Right renal cortex interstitium (tissue), 3 donors: ENCODE results near the gene PIEZO2. TPM values are rescaled to one million over a fixed set of nuclear protein-coding genes. Genes with fewer than 3 reads are reported as not detected.

Source experiments
- DNase-seq, 3 donors: peaks; one replicate each; pipeline ENCODE4 v3.0.0-alpha.2; 2013; ENCODE audit warnings: low read depth in 3 of 3, low spot score in 2 of 3
- polyA plus RNA-seq, 3 donors: library from polyadenylated mRNA; unstranded; fragments of 120-200 nt; gene quantifications; one replicate each; pipeline ENCODE4 v1.2.1, GENCODE V29; 2013; ENCODE audit not compliant: insufficient read length in 3 of 3

PIEZO2 gene
- polyA plus RNA-seq, 3 donors, result 16.6 to 17.6 (median 16.9) TPM

DNA sequence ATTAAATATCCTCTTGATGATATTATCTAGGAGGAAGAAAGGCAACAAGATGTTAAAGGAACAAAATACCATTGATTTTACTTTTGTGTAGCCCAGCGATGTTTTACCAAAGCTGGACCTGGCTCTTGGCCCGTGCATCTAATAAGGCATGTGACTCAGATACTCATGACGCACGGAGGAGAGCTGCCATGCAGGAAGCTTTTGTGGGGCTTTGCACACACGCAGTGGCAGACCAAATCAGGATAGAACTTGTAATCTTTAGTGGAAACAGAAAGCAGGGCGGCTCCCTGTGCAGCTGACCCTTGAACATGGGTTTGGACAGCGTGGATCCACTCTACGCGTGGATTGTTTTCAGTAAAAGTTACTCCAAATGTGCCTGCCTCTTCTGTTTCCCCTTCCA, 433.6 kb downstream of the PIEZO2 start:
- no peak for DNase-seq

DNA sequence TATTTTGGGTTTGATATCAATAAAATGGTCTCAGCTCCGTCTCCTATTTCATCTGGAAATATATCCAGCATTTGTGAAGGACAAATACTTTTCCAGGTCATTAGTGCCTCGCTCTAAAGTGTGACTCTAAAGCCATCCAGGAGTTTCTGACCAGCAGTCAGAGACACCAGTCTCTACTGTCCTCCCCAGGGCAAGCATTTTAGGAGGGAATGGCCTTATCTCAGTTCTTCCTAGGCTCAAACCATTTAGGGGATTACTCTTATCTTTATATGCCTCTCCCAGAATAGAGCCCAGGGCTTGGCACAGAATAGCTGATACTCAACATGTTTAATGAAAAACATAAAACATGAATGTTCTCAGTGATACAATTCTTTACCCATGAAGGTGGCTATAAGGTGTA, 436.0 kb downstream of the PIEZO2 start:
- DNase-seq, result no peak

DNA sequence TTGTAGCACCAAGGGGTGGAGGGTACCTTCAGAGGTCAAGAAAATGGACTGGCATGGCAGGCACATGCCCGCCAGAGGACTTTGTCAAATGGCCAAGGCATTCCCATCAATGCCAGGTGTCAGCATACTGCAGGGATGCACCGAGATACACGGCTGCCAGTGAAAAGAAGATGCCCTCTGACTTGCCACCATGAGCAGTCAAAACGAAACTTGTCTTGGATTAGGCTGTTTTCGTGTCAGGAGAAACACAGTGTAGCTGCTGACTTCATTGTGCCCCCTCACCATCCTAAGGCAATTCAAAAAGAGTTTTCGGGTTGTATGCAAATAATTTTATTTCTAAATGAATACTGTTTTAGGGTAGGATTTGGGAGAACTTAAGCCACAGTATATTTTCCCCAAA, 442.1 kb downstream of the PIEZO2 start:
- no peak for DNase-seq

DNA sequence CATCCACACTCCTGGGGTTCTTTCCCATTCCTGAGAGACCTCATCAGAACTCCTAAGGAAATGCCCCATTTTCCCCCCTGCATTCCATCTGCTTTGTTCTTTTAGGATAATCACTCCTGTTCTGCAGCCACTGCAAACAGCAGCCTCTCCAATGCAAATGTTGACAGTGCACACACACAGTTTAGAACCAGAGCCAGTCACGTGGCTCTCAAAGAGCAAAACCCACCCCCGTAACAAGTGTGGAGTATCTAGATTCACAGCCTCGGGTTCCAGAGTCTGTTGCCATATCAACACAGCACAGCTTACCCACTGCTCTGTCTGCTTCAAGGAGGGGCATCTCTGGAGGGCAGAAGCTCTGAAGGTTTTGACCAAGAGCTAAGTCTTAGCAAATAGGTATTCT, 443.6 kb downstream of the PIEZO2 start:
- no peak for DNase-seq

DNA sequence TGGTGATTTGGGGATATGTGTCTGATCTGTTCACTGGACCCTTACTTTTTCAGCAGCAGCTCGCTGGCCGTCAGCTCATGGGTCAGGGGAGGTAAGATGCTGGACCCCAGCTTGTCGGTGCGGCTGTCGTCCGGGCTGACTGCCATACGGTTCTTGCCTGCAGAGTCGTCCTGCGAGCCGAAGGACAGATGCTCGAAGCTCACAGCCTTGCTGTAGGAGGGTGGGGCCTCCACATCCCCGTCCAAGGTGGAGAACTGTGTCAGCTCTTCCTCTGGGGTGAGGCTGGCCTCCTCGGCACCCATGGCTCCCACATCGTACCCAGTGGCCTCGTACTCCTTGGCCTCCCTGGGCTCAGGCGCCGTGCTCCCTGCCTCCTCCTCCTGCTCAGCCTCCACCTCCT, 444.1 kb downstream of the PIEZO2 start:
- no peak for DNase-seq

DNA sequence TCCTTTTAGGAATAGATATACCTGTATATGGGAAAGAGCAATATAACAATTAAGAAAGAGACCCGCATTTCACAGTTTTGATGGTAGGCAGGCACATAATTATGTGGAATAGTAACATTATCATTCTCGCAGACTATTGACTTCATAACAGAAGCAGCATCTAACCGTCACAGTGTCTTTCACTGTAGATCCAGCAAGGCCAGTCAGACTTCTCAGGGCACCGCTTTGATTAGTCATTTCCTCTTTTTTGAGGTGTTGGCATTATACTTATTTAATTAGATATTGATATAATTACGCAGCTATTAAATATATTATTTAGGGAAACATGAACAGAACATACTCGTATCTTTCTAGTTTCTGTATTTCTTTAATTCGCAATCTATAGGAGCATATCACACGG, 447.2 kb downstream of the PIEZO2 start:
- DNase-seq, result no peak

DNA sequence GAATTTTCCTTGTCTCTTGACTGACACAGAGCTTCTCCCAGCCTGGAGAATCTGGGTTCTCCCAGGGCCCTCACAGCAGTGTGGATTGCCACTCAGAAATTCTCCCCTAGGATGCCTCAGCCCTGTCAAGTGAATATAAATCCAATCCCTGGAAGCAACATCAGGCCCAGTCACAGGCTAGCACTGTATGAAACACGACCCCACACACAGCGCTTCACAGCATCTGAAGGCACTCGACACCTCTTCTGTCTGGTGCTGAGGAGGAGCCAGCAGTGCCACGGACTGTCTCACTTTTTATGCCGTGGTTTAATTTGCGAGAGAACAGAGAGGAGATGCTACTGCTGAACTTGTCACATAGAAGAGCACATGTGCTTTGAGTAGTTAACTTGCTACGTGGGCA, 459.0 kb downstream of the PIEZO2 start:
- no peak for DNase-seq

DNA sequence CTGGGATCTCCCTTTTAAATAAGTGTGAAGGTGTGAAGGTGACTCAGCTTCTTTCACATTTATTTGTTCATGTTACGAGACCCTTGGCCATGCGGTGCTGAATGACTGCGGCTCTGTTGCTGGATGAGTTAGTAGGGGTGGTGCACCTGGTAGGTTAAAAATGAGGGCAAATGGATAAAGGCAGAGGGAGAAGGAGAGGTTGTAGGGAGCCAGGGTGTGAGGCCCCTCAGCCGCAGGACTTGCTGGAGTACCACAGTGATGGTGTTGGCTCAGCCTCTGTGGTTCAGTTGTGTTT, 459.4 kb downstream of the PIEZO2 start:
- no peak for DNase-seq

DNA sequence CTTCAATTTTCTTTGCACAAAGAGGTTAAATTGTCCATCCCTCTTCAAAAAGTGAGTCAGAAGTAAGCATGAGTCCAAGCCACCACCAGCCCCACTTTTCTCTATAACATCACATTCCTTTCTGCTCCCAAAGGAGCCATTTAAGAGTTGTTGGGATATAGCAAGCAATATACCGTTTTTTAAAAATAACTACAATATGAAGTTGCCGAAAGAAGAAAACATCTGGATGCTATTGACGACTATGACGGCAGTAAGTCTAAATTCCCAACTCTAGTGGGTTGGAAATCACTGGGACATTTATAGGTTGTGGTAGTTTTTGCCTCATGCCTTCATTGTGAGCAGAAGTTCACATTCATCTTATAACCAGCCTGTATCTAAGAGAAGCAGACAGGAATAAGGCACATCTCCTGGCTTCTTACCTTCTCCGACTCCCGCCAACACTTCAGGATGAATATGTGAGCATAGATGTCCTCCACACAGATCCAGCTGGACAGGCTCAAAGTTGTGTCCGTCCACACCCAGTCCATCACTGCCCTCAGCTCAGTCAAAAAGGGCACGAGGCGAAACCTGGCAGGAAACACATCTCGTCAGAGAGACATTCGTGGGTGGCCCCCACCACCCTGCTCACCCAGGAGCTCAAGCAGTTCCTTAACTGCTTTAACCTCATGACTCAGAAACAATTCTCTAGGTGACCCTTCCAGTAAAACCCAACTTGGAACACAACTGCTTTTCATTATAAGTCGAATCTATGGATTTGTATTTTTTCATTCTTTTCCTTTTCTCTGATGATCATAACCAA, 459.9 kb downstream of the PIEZO2 start:
- no peak for DNase-seq

DNA sequence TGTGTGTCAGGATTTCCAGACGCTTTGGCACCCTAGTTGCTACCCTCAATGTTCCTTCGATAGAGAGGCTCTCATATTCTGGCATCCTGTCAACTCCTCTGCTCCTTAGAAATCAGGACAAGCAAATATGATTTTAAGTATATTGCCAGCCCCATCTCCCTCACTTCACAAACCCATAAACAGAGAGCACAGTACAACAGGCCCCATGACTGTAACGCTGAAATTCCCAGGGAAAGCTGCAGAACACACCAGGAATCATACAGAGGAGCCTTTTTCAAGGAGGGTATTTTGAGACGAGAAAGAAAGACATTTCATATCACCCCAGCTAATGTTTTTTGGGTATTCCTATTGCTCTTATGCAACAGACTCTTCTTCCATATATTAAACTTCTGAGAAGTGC, 460.6 kb downstream of the PIEZO2 start:
- DNase-seq, result no peak

DNA sequence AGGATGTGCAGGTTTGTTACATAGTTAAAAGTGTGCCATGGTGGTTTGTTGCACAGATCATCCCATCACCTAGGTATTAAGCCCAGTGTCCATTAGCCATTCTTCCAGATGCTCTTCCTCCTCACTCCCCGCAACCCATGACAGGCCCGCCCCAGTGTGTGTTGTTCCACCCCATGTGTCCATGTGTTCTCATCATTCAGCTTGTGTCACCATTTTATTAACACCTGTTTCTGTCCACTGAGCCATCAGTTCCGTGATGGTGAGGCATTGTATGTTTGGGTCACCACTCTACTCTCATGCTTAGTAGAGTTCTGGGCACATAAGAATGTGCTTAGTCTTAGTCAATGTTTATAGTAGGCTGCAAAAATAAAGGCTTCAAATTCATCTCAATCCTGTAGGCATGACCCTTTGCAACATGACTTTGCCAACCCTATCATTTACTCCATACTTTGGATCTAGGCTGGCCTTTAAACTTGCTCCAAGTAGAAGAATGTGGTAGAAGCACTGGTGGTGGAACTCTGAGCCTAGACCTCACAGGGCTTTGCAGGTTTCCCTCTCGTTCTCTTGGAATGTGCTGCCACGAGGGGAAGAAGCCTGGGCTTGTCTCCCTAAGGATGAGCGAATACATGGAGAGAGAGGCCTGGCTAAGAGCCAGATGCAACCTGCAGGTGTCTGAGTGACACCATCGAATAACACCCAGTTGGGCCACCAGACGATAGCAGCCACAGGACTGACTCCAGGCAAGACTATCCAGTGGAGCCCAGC, 462.0 kb downstream of the PIEZO2 start:
- DNase-seq, result no peak

DNA sequence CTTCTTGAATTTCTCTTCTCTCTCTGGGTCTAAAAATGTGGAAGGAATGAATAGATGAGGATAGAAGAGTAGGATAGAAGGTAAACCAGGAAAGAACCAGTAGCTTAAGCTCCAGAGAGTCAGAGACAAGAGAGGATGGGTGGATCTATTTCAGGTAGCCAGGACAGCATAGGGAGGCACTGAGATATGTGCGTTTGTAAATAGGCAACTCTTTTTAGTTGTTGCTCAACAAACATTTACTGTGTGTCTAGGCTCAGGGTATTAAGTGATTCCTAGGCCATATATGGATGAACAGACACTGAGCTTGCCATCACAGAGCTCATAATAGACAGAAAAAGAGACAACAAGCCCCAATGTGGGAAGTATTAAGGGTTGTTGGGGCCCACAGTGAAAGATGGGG, 463.1 kb downstream of the PIEZO2 start:
- DNase-seq, result no peak

DNA sequence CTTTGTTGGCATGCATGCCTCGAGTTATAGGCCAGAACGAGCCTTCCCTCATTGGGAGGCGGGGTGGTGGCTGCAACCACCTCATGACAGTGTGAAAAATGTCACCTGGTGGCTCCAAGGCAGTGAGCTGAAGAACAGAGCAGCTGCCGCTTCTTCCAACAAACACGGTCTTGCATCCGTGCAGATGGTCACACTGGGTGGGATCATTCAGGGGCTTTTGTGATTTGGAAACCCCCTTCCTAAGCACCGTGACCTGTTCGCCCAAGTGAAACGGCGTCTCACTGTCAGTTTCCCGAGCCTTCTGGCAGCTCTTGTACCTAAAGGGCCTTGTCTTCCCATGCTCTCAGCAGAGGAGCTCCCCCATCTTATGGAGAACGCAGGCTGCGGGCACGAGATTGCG, 463.9 kb downstream of the PIEZO2 start:
- DNase-seq, result no peak

DNA sequence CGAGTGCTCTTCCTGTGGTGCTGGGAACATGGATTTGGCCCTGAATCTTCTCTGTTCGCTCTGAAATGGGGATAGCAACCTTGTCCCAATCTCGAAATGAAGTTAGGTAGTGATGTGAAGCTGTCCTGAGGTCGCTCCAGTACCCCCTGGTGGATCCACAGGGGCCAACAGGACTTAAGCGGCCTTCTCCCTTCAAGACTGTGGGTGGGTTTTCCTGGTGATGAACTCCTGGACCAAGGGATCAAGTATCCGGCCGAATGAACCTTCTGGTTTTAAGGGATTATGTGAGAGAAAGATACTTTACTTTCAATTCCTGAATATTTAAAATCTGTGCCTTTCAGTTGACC, 467.0 kb downstream of the PIEZO2 start:
- no peak for DNase-seq

DNA sequence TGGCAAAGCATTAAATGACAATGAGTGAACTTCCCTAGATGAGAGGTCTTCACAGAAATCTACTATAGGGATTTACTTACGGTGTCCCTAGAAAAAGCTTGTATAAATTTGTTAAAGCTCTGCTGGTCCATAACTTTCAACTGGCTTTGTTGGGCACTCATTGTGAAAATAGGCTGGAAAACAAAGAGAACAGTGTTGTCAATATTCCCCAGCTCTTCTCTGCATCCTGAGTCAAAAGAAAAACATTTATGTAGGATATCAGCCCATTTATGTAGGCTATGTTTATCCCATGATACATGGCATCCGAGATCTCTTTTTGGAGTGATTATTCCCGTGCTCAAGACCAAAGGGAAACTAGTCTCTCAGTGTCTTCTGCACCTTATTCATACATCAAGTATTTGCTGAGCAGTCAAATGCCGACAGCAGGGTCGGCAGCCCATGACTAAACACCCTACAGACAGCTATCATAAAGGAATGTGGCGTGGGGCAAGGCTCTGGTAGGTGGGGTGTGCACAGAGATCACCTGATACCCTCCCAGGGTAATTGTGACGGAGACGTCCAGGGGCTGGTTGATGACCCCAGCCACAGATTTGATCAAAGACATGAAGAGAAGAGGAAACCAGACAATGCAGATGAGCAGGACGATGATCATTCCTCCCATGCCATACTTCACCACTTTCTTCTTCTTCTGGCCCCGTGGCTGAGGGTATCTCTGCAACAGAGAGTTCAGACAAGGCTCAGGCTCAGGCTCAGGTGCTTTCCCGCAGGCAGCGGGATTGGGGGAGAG, 467.6 kb downstream of the PIEZO2 start:
- DNase-seq, result no peak

DNA sequence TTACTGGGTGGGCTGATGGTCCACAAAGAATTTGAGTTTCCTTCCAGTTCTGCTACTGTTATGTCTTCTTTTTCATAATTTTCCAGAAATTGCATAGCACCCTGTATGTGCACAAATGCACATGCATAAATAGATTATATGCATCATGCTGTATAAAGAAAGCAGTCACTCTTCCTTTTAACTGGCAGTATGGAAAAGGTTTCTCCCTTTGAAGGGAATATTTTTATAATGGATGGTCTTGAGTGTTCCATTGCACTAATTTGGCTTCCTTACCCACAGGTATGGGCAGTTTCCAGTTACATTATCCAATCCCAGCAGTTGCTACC, 469.1 kb downstream of the PIEZO2 start:
- no peak for DNase-seq

DNA sequence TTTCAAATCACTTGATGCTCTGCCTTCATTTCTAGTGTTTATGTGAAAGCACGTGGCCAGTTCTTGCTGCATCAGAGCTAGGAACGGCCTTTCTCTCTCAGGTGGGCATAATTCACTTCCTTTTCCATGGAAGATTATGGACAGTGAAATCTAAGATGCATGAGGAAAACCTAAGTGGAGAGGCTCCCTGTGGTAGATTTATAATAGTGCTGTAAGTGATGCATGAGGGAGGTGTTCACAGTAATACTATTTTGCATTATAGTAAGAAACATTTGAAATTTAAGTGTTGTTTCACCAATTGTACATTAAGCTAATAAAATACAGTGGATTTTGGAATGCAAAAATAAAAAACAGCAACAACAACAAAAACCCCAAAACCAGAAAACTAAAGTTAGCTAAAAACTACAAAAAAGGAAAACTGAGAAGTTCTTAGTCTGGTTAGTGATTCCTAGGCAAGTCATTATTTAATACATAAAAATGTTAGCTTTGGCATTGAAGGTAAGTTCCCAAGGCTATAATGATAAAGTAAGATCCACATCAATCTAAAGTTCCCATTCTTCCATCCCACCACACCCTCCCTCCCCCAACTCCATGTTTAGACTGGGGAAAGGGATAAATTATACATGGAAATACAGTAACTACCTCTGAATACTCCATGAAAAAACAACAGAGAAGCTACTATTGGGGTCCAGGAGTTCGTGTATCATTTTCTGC, 469.7 kb downstream of the PIEZO2 start:
- no peak for DNase-seq

DNA sequence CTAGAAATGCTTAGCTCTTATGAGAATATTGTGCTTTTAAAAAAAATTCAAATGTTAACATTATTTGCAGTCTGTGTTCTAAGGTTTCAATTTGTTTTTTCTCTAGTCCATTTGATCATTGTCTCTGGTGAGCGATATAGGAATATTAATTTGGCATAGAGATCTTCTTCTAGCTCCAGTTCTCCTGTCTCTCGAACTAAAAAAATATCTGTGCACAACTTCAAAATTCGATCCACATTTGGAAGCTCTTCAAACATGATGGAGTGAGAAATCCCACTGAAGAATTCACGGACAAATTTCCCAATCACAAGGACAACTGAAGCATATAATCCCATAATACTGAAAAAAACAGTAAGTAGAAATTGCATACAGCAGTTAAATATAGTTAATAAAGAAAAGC, 477.9 kb downstream of the PIEZO2 start:
- no peak for DNase-seq

DNA sequence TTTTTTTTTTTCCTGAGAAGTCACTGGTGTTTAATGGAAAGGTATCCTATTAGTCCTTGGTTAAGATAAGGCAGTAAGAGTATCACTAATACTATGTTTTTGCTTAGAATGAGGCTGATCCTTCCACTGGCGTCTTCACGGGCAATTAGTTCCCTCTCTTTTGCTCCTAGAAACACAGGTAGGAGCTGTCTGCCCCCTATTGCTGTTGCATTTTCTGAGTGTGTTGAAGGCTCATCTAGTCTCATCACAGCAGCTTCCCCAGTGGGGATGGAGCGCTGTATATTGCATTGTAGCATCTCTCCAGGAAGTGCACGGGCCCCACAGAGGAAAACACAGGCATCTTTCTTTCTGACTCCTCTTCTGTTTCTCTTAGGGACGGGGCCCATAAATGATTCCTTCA, 478.5 kb downstream of the PIEZO2 start:
- DNase-seq, result no peak

DNA sequence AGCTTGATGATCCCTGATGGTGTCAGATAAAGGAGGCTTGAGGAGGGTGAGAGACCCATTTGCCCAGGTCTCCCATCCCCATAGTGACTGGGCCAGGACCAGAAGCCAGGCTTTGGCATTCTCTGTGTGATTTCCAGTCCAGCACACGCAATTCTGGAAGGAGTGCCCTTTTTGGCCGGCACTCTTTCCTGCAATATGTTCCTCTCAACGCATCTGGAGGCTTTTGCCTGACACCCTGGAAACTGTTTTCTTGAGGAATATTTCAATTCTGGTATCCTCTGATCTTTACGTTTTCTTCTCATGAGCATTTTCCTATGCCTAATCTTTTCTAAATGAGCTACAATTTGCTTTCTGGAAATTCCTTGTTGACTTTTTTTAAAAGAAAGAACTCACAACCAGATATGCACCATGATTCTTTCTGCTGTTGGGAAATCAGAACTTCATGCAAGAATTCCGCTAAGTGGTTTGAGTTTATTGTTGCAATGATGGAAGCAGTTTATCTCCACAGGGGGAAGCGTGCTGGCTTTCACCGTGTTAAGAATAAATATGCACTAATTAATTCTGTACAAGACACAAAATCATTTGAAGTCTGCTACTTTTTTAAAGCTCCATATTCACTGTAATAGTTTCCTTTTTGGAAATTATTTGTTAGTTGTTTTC, 479.8 kb downstream of the PIEZO2 start:
- DNase-seq, result no peak

DNA sequence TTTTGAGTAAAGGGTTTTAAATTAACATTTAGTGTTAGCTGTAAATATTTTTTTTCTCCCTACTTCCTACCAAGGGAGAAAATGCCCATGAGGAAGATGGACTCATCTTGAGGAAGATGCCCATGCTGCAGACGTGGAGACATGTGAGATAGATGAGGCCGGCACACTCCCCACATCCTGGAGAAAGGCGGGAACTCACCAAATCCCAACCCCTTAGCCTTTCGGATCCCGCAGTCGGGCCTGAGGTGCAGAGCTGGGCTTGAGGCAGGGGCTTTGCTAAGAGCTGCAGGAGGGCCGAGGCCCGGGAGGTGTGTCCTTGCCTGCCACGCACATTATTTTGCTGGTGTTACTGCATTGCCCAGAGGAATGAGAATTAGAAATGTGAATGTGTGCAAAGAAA, 485.6 kb downstream of the PIEZO2 start:
- no peak for DNase-seq
